Muscle layer of duodenum (tissue), 2 donors: Measurements from ENCODE around the gene EPB41L1.
A peak's percentile ranks its signal among the peaks of the same experiment; 100 is the strongest.

ENCODE experiments used
- H3K27ac ChIP-seq: one replicate; pipeline ENCODE4 v1.7.0; 2013; ENCODE audit warnings: mild to moderate bottlenecking, low read length
- H3K27me3 ChIP-seq: one replicate; pipeline ENCODE4 v1.7.0; 2013; ENCODE audit warnings: low read depth, mild to moderate bottlenecking, control low read depth, low read length
- H3K36me3 ChIP-seq, 2 donors: one replicate each; pipeline ENCODE4 v1.7.0; 2013; ENCODE audit warnings: low read length in 2 of 2, control low read depth in 1 of 2, mild to moderate bottlenecking in 1 of 2; ENCODE audit not compliant: insufficient read depth in 2 of 2, control insufficient read depth in 1 of 2
- H3K4me1 ChIP-seq, 2 donors: one replicate each; pipeline ENCODE4 v1.7.0; 2013; ENCODE audit warnings: low read length in 2 of 2, mild to moderate bottlenecking in 2 of 2, control low read depth in 1 of 2, moderate library complexity in 1 of 2; ENCODE audit not compliant: insufficient read depth in 2 of 2, control insufficient read depth in 1 of 2
- H3K4me3 ChIP-seq, 2 donors: one replicate each; pipeline ENCODE4 v1.7.0; 2013; ENCODE audit warnings: low read length in 2 of 2, low read depth in 1 of 2, mild to moderate bottlenecking in 1 of 2
- H3K9me3 ChIP-seq, 2 donors: one replicate each; pipeline ENCODE4 v1.7.0; 2013; ENCODE audit warnings: low read length in 2 of 2, control low read depth in 1 of 2, mild to moderate bottlenecking in 1 of 2; ENCODE audit not compliant: control insufficient read depth in 1 of 2
- donor health status: healthy.

The EPB41L1 gene

GRCh38 chr20:36115925-36116324 is 38.6 kb upstream of the EPB41L1 start:
- Histone ChIP-seq H3K9me3 (no peaks in the 10 kb centered on the region), H3K4me3 (no peak overlapping the region), H3K36me3 (no peaks in the 10 kb centered on the region), H3K27me3 (no peaks in the 10 kb centered on the region), H3K27ac (no peak overlapping the region), H3K4me1 (no peaks in the 10 kb centered on the region)

GRCh38 chr20:36116807-36117441 is 37.6 kb upstream of the EPB41L1 start:
- no peaks in the 10 kb centered on the region for H3K9me3 ChIP-seq
- no peaks in the 10 kb centered on the region for H3K4me1 ChIP-seq
- H3K27ac ChIP-seq = no peak overlapping the region
- H3K27me3 ChIP-seq = no peaks in the 10 kb centered on the region
- H3K4me3 ChIP-seq = no peak overlapping the region
- no peaks in the 10 kb centered on the region for H3K36me3 ChIP-seq

GRCh38 chr20:36117638-36118037 is 36.9 kb upstream of the EPB41L1 start:
- Histone ChIP-seq H3K4me3 (no peak overlapping the region), H3K9me3 (no peaks in the 10 kb centered on the region), H3K36me3 (no peaks in the 10 kb centered on the region), H3K4me1 (no peaks in the 10 kb centered on the region), H3K27ac (no peak overlapping the region), H3K27me3 (no peaks in the 10 kb centered on the region)

- Histone ChIP-seq H3K4me1 (no peaks in the 10 kb centered on the region), H3K27me3 (no peaks in the 10 kb centered on the region), H3K36me3 (no peaks in the 10 kb centered on the region), H3K9me3 (no peaks in the 10 kb centered on the region), H3K27ac (no peak overlapping the region), H3K4me3 (no peak overlapping the region)
Observed at GRCh38 chr20:36118371-36118770, 36.2 kb upstream of the EPB41L1 start.

GRCh38 chr20:36119537-36119936 is 35.0 kb upstream of the EPB41L1 start:
- no peaks in the 10 kb centered on the region for H3K27me3 ChIP-seq
- H3K36me3 ChIP-seq = no peaks in the 10 kb centered on the region
- H3K9me3 ChIP-seq = no peaks in the 10 kb centered on the region
- H3K4me1 ChIP-seq = no peaks in the 10 kb centered on the region
- H3K4me3 ChIP-seq = no peak overlapping the region
- H3K27ac ChIP-seq = no peak overlapping the region

- no peaks in the 10 kb centered on the region for H3K36me3 ChIP-seq
- H3K27ac ChIP-seq = no peak overlapping the region
- H3K4me1 ChIP-seq = no peaks in the 10 kb centered on the region
- H3K9me3 ChIP-seq = no peaks in the 10 kb centered on the region
- no peak overlapping the region for H3K4me3 ChIP-seq
- H3K27me3 ChIP-seq = no peaks in the 10 kb centered on the region
Observed at GRCh38 chr20:36120241-36120640, 34.3 kb upstream of the EPB41L1 start.

GRCh38 chr20:36120991-36121390 is 33.5 kb upstream of the EPB41L1 start:
- Histone ChIP-seq H3K4me1 (no peaks in the 10 kb centered on the region), H3K27ac (no peak overlapping the region), H3K9me3 (no peaks in the 10 kb centered on the region), H3K4me3 (no peak overlapping the region), H3K27me3 (no peaks in the 10 kb centered on the region), H3K36me3 (no peaks in the 10 kb centered on the region)

GRCh38 chr20:36121981-36122930 is 32.3 kb upstream of the EPB41L1 start:
- Histone ChIP-seq H3K36me3 (no peaks in the 10 kb centered on the region), H3K4me3 (no peak overlapping the region), H3K9me3 (no peaks in the 10 kb centered on the region), H3K27ac (peak overlapping the region; percentile 54), H3K4me1 (no peaks in the 10 kb centered on the region), H3K27me3 (no peaks in the 10 kb centered on the region)

GRCh38 chr20:36122931-36123288 is 31.6 kb upstream of the EPB41L1 start:
- Histone ChIP-seq H3K9me3 (no peaks in the 10 kb centered on the region), H3K27ac (no peak overlapping the region), H3K4me3 (no peak overlapping the region), H3K4me1 (no peaks in the 10 kb centered on the region), H3K27me3 (no peaks in the 10 kb centered on the region), H3K36me3 (no peaks in the 10 kb centered on the region)

GRCh38 chr20:36125097-36125496 is 29.4 kb upstream of the EPB41L1 start:
- Histone ChIP-seq H3K36me3 (no peaks in the 10 kb centered on the region), H3K9me3 (no peaks in the 10 kb centered on the region), H3K27ac (no peak overlapping the region), H3K4me3 (no peak overlapping the region), H3K27me3 (no peaks in the 10 kb centered on the region), H3K4me1 (no peaks in the 10 kb centered on the region)

GRCh38 chr20:36126836-36127527 is 27.6 kb upstream of the EPB41L1 start:
- Histone ChIP-seq H3K36me3 (no peaks in the 10 kb centered on the region), H3K27ac (no peak overlapping the region), H3K27me3 (no peaks in the 10 kb centered on the region), H3K4me3 (no peak overlapping the region), H3K4me1 (no peaks in the 10 kb centered on the region), H3K9me3 (no peaks in the 10 kb centered on the region)
